Common myeloid progenitor, CD34-positive (primary cell): ENCODE results near the gene DEPDC7.
A peak's percentile ranks its signal among the peaks of the same experiment; 100 is the strongest.
"Not testable (repeated sequence)": the region's sequence is repeated elsewhere in the genome, so short reads cannot be mapped to it uniquely, and the experiment has no call there.

Experiments
- CTCF ChIA-PET: fragments of 350-600 bp; sonication (Branson Sonifier 250); formaldehyde crosslinking; loops from one replicate; lab custom pipeline; 2021; ENCODE audit warnings: antibody characterized with exemption; lab: Charles Lee
- POLR2A ChIA-PET: fragments of 350-600 bp; sonication (Branson Sonifier 250); formaldehyde crosslinking; loops from one replicate; lab custom pipeline; 2021; ENCODE audit warnings: antibody characterized with exemption; lab: Charles Lee
- DNase-seq, 3 donors: peaks; one replicate each; pipeline versions ENCODE4 v3.0.0 to v3.0.0-alpha.2; 2013
- H3K27ac ChIP-seq, 2 experiments: 1 replicate in 1 of 2; 2 replicates in 1 of 2; pipeline ENCODE4 v1.7.0; 2013; ENCODE audit warnings: inconsistent platforms in 2 of 2, low read length in 2 of 2, mild to moderate bottlenecking in 2 of 2, low read depth in 1 of 2, moderate library complexity in 1 of 2; ENCODE audit not compliant: severe bottlenecking in 2 of 2, insufficient read depth in 1 of 2, poor library complexity in 1 of 2
- H3K27me3 ChIP-seq, 5 experiments: replicated peaks in 2 of 5; 1 replicate in 3 of 5; 2 replicates in 2 of 5; pipeline versions ENCODE4 v1.6.1 to v1.7.0; 2013; ENCODE audit warnings: low read length in 4 of 5, mild to moderate bottlenecking in 2 of 5, moderate library complexity in 2 of 5, inconsistent platforms in 1 of 5; ENCODE audit not compliant: insufficient read depth in 5 of 5, control insufficient read depth in 4 of 5
- H3K36me3 ChIP-seq, 4 experiments: 1 replicate in 2 of 4; 2 replicates in 2 of 4; pipeline versions ENCODE4 v1.6.1 to v1.7.0; 2013; ENCODE audit warnings: low read length in 3 of 4, control low read depth in 1 of 4, mild to moderate bottlenecking in 1 of 4; ENCODE audit not compliant: control insufficient read depth in 4 of 4, insufficient read depth in 4 of 4
- H3K4me1 ChIP-seq, 4 experiments: 1 replicate in 3 of 4; 2 replicates in 1 of 4; pipeline versions ENCODE4 v1.6.1 to v1.7.1; 2013; ENCODE audit warnings: low read length in 3 of 4, mild to moderate bottlenecking in 3 of 4, control low read depth in 1 of 4, inconsistent platforms in 1 of 4, moderate library complexity in 1 of 4; ENCODE audit not compliant: control insufficient read depth in 4 of 4, insufficient read depth in 4 of 4; ENCODE audit errors: control extremely low read depth in 1 of 4
- H3K4me3 ChIP-seq, 7 experiments: 1 replicate in 4 of 7; 2 replicates in 3 of 7; pipeline versions ENCODE4 v1.5.1 to v1.7.0; 2013; ENCODE audit warnings: mild to moderate bottlenecking in 7 of 7, low read length in 6 of 7, moderate library complexity in 6 of 7, inconsistent platforms in 2 of 7, low read depth in 2 of 7, control low read depth in 1 of 7; ENCODE audit not compliant: insufficient read depth in 4 of 7, control insufficient read depth in 1 of 7; ENCODE audit errors: extremely low read depth in 1 of 7
- H3K9me3 ChIP-seq, 5 experiments: 1 replicate in 4 of 5; 2 replicates in 1 of 5; pipeline versions ENCODE4 v1.6.1 to v1.7.1; 2013; ENCODE audit warnings: low read length in 4 of 5, mild to moderate bottlenecking in 2 of 5, inconsistent platforms in 1 of 5, low read depth in 1 of 5, moderate library complexity in 1 of 5; ENCODE audit not compliant: control insufficient read depth in 4 of 5, insufficient read depth in 2 of 5; ENCODE audit errors: control extremely low read depth in 1 of 5
- WGBS: methylation state at CpG from one replicate; pipeline ENCODE4 v1.1.5; 2013; ENCODE audit not compliant: insufficient coverage; 5-methylcytosine and 5-hydroxymethylcytosine counted together

Gene DEPDC7

GRCh38 chr11:33043221-33043830 lies 27.6 kb downstream of the DEPDC7 start:
- Histone ChIP-seq H3K27me3 (no peaks in the 10 kb centered on the region), H3K4me1 (peaks cover 0 to 14% (median 12%) of the 10 kb centered on the region in 4 experiments), H3K36me3 (peaks cover 7 to 30% (median 18%) of the 10 kb centered on the region in 4 experiments), H3K27ac (no peak overlapping the region), H3K9me3 (peaks cover 0 to 8% (median 0%) of the 10 kb centered on the region in 5 experiments), H3K4me3 (no peak overlapping the region)
- ChIA-PET CTCF (interaction anchor here (1.5 to 1.7 kb wide), 2 partner anchors 10 to 77 kb away, joined by 3 to 4 read pairs; no protein-coding TSS in a partner anchor), POLR2A (no interaction called here)
- DNase-seq: no peak
- WGBS: no CpG with 5 or more reads among the region's 2 CpGs

- CTCF ChIA-PET: interaction anchor here (1.5 to 1.7 kb wide), 2 partner anchors 9 to 78 kb away, joined by 3 to 4 read pairs; no protein-coding TSS in a partner anchor
- Histone ChIP-seq H3K4me1 (peaks cover 0 to 19% (median 12%) of the 10 kb centered on the region in 4 experiments), H3K9me3 (peaks cover 0 to 8% (median 0%) of the 10 kb centered on the region in 5 experiments), H3K36me3 (peaks cover 7 to 35% (median 18%) of the 10 kb centered on the region in 4 experiments), H3K4me3 (no peak overlapping the region), H3K27ac (no peak overlapping the region), H3K27me3 (no peaks in the 10 kb centered on the region)
- DNase-seq: no peak
- 100% methylated on average over 2 of the region's 4 CpGs for WGBS
- POLR2A ChIA-PET: no interaction called here
Observed at GRCh38 chr11:33044285-33044756, 28.6 kb downstream of the DEPDC7 start.

- ChIA-PET CTCF (interaction anchor here (0.7 to 2.2 kb wide), 4 partner anchors 10 to 20 kb away, joined by 3 to 10 read pairs (median 4); no protein-coding TSS in a partner anchor), POLR2A (no interaction called here)
- Histone ChIP-seq H3K9me3 (peaks cover 0 to 8% (median 0%) of the 10 kb centered on the region in 5 experiments), H3K36me3 (peaks cover 7 to 35% (median 18%) of the 10 kb centered on the region in 4 experiments), H3K27ac (no peak overlapping the region), H3K27me3 (no peaks in the 10 kb centered on the region), H3K4me3 (no peak overlapping the region), H3K4me1 (peaks cover 0 to 9% (median 4%) of the 10 kb centered on the region in 4 experiments)
- WGBS: 97% methylated on average over 8 of the region's 8 CpGs
- no peak for DNase-seq
Observed at GRCh38 chr11:33045551-33046255, 30.0 kb downstream of the DEPDC7 start.

GRCh38 chr11:33048701-33049100 lies 33.0 kb downstream of the DEPDC7 start:
- CTCF ChIA-PET: interaction anchor here (1.0 kb wide), 1 partner anchor 14 kb away, joined by 4 read pairs; no protein-coding TSS in a partner anchor
- H3K4me3 ChIP-seq, POLR2A ChIA-PET, H3K27me3 ChIP-seq, H3K27ac ChIP-seq, DNase-seq, H3K9me3 ChIP-seq: not testable (repeated sequence)
- peaks cover 0 to 13% (median 3%) of the 10 kb centered on the region in 4 experiments for H3K4me1 ChIP-seq
- WGBS: 83% methylated on average over 3 of the region's 6 CpGs
- peaks cover 7 to 34% (median 17%) of the 10 kb centered on the region in 4 experiments for H3K36me3 ChIP-seq

- H3K27me3 ChIP-seq, H3K4me3 ChIP-seq, H3K27ac ChIP-seq, H3K9me3 ChIP-seq, POLR2A ChIA-PET, CTCF ChIA-PET, DNase-seq: not testable (repeated sequence)
- Histone ChIP-seq H3K4me1 (peaks cover 0 to 13% (median 3%) of the 10 kb centered on the region in 4 experiments), H3K36me3 (peaks cover 4 to 30% (median 10%) of the 10 kb centered on the region in 4 experiments)
- 100% methylated on average over 1 of the region's 3 CpGs for WGBS
Observed at GRCh38 chr11:33049565-33050408, 34.1 kb downstream of the DEPDC7 start.

- H3K4me1 ChIP-seq: peaks cover 0 to 13% (median 3%) of the 10 kb centered on the region in 4 experiments
- CTCF ChIA-PET: interaction anchor here (0.6 to 5.5 kb wide), 4 partner anchors 13 to 1229 kb away, joined by 3 to 36 read pairs (median 3); no protein-coding TSS in a partner anchor
- peaks cover 3 to 29% (median 7%) of the 10 kb centered on the region in 4 experiments for H3K36me3 ChIP-seq
- DNase-seq: peak; percentile 10 to 16 (median 14)
- H3K9me3 ChIP-seq: no peaks in the 10 kb centered on the region
- H3K27ac ChIP-seq: no peak overlapping the region
- POLR2A ChIA-PET: interaction anchor here (0.6 to 1.4 kb wide), 3 partner anchors 13 to 115 kb away, joined by 3 to 6 read pairs (median 5); partner anchors contain the start of gene TCP11L1
- WGBS: no CpG with 5 or more reads among the region's 2 CpGs
- peak overlapping the region in 1 of 7 experiments; percentile 55 for H3K4me3 ChIP-seq
- no peaks in the 10 kb centered on the region for H3K27me3 ChIP-seq
Observed at GRCh38 chr11:33052231-33052630, 36.6 kb downstream of the DEPDC7 start.
